GM18526 (cell line): ENCODE results near the gene MEIOSIN.

Experiments used
- POLR2A ChIP-seq: IDR thresholded peaks from 3 replicates; pipeline ENCODE4 v1.6.1; 2011; ENCODE audit not compliant: insufficient read length; ENCODE audit errors: extremely low read depth

MEIOSIN gene

DNA sequence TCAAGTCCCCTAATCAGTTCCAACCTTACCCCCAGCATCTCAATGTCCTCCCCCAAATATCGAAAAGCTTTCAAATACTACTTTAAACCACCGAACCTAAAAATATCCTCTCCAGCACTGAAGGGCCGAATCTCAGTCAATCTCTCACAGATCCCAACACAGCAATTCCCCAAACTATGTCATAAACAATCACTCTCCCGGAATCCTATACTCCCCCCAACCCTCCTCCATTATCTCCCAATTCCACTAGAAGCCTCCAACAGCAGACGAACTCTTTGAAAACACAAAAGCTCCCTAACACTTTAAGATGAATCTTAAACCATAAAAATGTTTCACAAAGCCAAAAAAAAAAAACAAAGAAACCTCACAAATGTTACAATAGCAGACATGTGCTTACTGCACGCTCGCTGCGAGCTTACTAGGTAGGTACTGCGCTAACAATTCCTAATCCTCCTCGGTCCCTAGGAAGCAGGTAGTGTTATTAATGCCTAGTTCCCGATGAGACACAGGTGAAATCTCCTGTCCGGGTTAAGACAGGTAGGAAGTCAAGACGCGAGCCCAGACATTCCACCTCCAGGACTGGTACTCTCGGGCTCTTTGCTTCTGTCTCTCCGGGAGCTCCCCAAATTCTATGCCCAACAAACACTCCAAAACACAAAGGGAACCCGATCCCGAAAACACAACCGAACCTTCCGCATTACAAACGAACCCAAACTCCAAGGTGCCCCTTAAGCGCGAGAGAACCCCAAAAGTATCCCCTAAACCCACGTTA lies 16.7 kb upstream of the MEIOSIN start:
- TF ChIP-seq POLR2A = no peak

DNA sequence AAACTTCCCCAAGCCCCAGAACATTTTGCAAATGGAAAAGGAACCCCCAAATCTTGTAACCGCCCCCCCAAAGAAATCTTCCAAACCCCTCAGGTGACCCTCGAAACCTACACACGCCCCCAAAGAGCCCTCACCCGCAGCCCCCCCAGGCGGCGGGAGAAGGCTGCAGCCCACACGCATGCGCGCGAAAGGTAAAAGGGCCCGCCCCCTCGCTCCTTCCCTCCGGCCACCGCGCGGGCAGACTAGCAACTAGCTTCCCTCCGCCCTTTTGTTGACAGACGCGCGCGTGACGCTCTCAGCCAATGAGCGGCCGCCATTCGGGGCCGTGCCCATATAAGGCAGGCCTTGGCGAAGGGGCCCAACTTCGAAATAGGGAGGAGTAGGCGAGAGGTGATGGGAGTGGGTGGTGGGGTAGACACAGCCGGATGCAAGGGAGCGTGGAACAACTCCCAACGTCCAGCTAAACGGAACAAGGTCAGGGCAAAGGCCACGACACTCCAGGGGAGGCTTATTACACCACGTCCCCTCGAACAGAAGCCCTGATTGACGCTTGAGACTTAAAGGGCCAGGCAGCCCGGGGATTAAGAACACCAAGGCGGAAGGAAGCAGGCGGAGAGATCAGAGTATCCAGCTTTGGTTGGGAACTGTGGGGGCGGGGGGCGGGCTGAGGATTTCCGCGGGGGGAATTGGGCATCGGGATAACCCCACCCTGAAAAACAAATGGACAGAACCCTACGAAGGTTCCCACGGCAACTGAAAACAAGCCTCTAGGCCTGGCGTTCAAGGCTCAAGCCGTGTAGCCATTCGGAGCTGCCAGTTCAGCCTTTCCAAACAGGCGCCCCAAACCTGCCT lies 15.9 kb upstream of the MEIOSIN start:
- peak; percentile 35 for TF ChIP-seq POLR2A

DNA sequence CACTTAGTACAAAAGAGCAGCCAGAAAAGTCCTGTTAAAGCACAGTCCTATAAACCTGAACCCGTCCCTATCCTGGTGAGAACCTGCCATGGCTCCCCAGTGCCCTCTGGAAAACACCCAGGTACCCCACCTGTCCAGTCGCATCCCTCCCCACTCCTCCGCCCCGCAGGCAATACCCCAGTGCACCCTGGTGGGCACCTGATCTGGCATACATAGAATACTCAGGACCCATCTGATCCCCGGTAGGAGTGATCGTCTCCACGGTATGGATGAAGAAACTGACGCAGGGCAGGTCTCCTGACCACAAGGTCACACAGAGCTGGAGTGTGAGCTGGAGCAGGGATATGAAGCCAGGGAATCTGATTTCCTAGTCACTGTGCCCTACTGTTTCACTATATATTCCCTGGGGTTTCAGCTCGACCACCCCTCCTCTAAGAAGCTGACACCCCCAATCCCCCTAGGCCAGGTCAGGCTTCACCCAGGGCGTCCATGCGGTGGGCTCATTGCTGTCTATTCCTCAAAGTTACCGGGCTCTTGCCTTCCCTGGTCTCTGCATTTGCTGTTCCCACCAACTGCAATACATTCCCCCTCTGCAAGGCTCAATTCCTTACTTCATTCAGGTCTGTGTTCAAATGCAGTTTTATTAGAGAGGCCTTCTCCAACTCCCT lies 15.1 kb upstream of the MEIOSIN start:
- no peak for TF ChIP-seq POLR2A

DNA sequence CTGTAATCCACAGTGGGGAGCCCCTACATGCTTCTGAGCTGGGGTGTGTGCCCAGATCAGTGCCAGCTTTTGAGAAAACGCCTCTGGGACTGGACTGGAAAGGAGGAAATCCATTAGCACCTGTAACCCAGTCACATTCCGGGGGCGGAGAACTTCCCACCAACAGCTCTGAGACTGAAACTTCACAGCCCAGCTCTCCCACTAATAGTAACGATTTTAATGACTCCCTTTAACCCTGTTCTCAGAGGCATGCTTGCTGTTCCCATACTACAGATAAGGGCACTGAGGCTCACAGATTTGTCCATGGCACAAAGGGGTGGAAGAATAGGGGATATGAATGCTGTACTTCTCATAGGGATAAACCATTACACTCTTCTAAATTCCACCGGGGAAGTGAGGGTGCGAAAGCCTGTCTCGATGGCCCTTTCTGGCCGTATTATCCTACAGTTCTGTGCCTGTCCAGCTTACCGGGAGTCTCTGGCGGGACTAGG lies 3.4 kb upstream of the MEIOSIN start:
- no peak for TF ChIP-seq POLR2A

DNA sequence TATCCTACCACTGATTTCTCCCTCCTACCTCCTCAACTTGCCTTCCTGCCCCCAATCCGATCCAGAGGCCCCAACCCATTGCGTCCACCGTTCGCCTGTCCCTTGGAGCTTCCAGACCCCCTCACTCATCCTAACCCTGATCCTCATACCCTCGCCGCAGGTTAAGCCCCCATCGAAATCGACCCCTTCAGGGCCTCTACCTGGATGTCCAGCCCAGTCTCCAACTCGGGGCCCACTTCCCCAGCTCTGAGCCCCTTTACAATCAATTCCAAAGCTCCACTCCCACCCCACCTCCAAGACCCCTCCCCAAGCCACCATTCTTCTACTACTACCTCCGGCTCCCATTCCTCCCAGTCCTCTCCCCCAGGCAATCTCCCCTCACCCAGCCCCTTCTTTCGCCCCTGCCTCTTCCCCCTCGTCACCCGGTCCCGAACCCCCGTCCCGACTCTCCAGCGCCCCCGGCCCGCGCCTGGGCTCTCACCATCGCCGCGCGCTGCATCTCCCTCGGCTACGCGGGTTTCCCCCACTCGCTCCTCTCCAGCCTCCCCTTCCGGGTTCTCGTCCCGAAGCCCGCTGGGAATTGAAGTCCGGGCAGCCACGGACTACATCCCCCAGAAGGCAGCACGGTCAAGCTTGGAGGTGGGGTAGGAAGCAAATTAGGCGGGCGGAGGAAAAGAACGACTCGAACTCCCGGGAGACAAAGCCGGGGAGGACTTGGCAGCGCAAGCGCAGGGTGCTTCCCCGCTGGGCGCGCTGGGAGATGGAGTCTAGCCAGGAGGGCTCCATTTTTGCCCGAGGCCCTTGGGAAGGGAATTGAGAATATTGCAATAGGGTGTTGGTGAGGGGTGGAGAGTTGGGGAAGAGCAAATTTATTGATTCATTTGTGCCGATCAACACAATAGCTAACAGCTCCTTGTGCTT lies 2.6 kb upstream of the MEIOSIN start, which contains the start of gene FBXO46:
Gene FBXO46 (minus strand): TSS at position 529 of the 921 bp plus-strand sequence. CDS start 17,401 bp downstream, outside the sequence.
- peak; percentile 79 for TF ChIP-seq POLR2A

DNA sequence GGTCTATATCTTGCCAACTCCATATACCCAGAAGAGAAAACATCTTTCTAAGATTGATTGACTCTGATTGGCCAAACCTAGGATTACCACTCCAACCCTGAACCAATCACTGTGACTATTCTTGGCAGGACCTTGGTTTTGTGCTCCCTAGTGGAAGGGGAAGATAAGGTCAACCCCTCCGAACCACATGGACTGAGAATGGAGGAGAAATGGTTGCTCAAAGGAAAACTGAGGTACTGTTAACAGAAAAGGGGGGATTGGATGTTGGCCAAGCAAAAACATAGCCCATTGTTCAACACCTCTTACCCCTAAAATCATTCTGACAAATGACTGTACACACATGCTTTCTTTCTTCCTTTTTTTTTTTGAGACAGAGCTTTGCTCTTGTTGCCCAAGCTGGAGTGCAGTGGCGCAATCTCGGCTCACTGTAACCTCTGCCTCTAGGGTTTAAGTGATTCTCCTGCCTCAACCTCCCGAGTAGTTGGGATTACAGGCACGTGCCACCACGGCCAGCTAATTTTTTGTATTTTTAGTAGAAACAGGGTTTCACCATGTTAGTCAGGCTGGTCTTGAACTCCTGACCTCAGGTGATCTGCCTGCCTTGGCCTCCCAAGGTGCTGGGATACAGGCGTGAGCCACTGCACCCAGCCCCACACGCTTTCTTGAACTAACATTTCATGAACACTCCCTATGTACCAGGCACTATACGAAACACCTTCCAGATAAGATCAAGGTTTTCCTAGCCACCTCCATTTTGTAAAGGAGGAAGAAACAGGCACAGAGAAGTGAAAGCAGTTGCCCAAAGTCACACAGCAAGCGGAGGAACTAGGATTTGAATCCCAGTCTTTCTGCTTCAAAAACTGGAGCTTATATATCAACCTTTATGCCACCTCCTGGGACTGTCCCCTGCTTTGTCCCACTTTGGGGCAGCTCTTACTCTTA lies 6.5 kb downstream of the MEIOSIN start:
- TF ChIP-seq POLR2A = no peak

DNA sequence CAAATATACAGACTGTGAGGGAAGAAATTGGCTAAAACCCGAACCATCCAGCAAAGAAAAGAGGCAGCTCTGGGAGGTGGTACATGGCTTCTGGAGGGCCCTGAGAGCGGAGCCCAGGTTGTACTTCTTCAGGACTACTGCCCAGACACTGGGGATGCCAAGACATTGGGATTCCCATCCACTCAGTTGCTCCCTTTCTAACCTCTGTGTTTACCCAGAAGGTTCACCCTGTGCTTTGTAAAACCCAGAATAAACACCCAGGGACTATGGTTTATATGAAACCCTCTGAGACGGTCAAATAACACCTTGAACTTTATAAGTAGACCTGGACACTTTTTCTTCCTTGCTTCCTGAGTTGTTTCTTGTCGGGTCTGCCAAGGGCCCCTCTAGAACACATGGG lies 9.7 kb downstream of the MEIOSIN start:
- TF ChIP-seq POLR2A = no peak

DNA sequence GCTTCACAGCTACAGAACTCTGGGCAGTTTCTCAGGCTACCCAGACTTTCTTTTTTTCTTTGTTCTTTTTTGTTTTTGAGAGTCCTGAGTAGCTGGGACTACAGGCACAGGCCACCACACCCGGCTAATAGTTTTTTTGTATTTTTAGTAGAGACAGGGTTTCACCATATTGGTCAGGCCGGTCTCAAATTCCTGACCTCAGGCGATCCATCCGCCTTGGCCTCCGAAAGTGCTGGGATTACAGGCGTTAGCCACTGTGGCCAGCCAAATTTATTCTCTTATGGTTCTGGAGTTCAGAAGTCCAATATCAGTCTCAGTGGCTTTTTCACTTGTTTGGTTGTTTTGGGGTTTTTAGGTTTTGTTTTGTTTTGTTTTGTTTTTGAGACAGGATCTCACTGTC lies 12.4 kb downstream of the MEIOSIN start:
- no peak for TF ChIP-seq POLR2A

DNA sequence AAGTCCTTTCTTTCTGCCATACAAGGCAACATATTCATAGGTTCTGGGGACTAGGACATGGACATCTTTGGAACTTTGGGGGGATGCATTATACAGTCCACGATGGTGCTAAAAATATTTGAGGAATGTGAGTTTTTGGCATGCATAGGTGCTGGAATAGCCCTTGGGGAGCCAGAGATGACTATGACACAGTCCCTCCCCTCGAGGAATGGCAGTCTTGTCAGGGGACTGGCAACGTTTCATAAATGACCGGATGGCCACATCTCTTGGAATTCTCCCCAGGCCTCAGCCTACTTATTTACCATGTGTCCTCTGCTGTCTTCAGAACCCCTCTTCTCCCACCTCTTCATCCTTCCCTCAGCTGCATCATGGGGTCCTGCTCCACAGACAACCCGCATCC lies 13.6 kb downstream of the MEIOSIN start:
- no peak for TF ChIP-seq POLR2A

DNA sequence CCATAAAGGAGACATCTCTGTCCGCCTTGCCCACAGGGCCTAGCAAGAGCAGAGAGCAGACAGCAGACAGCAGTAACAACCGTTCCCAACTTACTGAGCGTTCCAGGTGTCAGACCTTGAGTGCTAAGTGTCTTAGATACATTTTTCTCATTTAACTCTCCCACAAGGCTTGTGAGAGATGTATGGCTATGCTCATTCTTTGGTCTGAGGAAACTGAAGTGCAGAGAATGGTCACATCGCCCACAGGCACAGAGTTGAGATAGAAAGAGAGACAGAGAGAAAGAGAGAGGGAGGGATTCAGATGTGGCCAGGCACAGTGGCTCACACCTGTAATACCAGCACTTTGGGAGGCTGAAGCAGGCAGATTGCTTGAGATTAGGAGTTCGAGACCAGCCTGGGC lies 14.3 kb downstream of the MEIOSIN start:
- TF ChIP-seq POLR2A = no peak

DNA sequence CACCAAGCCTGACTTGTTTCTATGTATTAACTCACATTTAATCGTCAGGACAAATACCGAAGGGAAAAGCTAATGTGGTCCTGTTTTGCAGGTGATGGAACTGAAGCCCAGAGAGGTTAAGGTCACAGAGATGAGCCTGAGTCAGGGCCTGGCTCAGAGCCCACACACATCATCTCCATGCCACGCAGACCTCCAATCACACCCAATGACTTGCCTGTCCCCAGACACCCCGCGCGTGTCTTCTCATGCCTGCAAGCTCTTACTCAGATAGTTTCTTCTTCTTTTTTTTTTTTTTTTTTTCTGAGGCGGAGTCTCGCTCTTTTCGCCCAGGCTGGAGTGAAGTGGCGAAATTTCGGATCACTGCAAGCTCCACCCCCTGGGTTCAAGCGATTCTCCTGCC lies 19.4 kb downstream of the MEIOSIN start:
- no peak for TF ChIP-seq POLR2A

DNA sequence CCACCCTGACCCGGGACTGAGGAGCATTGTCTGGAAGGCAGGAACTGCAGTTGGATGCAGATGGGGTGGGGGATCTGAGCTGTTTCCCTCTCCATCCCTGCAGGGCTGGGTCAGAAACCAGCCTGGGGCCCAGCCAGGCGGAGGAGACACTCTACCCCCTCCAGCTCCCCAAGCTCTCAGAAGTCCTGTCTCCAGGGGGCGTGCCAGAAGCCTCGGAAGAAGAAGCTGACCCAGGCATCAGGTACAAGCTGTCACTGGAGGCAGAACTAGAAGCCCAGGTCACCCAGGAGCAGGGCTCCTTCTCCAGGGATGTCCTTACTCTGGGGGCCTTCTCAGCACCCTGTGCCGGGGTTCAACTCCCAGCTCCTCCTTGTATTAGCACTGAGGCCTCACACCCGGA lies 20.3 kb downstream of the MEIOSIN start:
- no peak for TF ChIP-seq POLR2A

DNA sequence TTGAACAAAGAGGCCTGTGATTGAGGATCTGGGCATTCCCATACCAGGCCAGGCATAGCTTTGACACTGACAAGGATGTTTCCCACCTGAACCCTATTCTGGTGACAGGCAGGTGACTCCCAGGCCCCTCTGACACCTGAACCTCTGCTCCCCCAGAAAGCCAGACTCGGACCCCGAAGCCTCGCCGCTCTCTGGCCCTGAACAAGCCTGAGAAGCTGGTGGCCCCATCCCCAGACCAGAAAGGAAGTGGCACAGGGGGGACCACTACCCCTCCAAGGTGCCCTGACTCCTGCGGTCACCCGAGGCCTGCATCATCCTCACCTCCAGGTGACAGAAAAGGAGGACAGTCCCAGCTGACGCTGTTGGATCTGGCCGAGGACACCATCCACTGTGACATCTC lies 21.1 kb downstream of the MEIOSIN start:
- TF ChIP-seq POLR2A = no peak
